LoVo (cell line): ENCODE measurements around the gene MAP4K2.
A peak's percentile ranks its signal among the peaks of the same experiment; 100 is the strongest.

Source experiments
- DNase-seq: peaks from one replicate; pipeline ENCODE4 v3.0.0-alpha.2; 2016; ENCODE audit warnings: low spot score

The MAP4K2 gene

GRCh38 chr11:64810891-64811272 lies 7.9 kb upstream of the MAP4K2 start:
- DNase-seq, result no peak

DNA sequence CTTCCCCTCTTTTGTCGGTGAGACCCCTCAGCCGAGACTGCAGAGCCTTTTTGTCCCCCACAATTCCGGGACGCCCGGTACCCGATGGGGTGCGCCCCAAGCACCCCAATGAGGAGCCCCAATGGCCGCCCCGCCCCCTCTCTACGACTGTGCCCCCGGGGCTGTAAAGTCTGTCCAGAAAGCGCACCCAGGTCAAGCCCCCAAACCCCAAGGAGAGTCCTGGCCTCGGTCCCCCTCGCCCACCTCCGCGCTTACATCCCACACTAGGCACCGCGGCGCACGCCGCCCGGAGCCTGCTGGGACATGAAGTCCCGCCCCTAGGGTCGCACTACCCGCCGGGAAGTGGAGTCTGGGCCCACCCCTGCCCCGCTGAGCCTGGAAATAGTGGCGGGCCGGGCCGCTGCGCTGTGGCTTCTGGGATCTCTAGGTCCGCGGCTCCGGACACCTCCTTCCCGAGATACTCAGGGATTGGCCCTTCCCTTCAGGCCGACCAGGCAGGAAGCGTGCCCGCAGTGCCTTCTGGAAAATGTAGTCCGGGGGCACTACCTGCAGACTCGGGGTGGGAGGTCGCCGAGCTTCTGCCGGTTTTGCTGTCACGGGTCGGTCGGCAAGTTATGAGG lies 7.4 kb upstream of the MAP4K2 start, which contains the start of gene MEN1:
Gene MEN1 (minus strand): TSS at position 281 of the 620 bp plus-strand sequence. CDS start 442 bp downstream, outside the sequence.
- DNase-seq, result peak; percentile 98

DNA sequence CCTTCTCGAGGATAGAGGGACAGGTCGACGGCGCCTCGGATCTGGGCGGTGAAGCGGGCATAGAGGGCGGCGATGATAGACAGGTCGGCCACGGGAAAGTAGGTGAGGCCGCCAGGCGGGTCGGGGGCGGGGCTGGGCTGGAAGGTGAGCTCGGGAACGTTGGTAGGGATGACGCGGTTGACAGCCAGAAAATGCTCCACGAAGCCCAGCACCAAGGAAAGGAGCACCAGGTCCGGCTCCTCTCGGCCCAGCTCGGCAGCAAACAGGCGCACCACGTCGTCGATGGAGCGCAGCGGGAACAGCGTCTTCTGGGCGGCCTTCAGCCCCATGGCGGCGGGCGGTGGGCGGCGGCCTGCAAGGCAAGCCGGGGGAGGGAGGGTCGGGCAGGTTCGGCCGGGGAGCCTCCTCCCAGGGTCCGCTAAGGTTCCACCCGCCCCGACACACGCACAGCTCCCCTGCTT lies 6.8 kb upstream of the MAP4K2 start:
- peak; percentile 31 for DNase-seq

- no peak for DNase-seq
These were observed 2.5 kb upstream of the MAP4K2 start for GRCh38 chr11:64805481-64805880.

GRCh38 chr11:64804346-64805210 lies 1.6 kb upstream of the MAP4K2 start:
- no peak for DNase-seq

DNA sequence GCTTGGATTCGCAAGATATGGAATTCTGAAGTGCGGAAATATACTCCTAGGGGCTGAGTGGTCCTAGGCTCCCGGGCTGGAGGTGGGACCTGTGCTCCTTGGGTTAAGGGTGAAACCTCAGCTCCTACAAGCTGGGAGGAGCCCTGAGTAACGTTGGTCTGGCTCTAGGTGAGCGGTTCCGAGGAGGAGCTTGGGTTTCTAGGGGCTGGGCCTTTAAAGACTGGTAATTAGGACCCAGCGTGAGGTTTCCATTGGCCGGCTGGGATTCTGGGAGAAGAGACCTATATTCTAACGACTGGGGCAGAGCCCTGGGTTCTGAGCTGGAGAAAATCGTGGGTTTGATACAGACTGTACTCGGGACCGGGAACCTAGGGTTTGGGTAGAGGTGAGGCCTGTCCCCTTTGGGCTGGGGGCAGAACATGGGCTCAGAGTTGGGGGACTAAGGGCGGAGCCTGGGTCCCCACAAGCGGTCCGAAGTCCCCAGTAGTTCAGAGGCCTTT lies 882 bp upstream of the MAP4K2 start:
- DNase-seq, result no peak

GRCh38 chr11:64802370-64803157 lies 450 bp downstream of the MAP4K2 start:
- no peak for DNase-seq

DNA sequence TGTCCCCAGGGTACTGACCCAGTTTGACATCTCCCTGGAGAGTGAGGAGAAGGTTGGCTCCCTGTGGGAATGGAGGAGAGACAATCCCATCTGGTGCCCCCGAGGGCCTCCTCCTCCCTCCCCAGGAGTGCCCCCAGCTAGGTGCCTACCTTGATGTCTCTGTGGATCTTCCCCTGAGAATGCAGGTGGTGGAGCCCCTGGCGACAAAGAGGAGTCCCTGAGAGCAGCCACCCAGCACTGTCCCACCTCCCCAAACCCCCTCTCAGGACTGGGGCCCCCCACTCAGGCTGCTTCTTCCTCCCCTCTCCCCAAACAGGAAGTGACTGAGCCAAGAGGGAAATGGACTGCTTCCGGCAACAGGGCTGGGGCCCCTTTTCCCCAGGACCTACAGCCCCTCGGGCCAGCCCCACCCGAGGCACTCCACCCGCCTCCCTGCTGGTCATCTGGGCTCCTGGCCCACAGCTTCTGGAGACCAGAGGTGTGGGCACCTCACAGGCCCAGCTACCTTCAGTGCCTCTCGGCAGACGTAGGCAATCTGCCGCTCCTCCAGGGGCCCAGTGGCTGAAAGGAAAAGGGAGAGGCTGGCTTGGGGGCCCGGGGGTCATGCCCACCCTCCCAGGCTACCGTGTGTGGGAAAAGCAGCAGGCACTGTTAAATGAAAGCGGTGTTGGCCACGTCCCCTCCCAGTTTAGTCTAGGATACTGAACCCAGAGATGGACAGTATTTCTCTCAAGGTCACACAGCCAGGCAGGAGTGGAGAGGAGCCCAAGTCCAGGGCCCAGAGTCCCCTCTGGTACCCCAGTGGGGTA lies 1.2 kb downstream of the MAP4K2 start:
- no peak for DNase-seq

DNA sequence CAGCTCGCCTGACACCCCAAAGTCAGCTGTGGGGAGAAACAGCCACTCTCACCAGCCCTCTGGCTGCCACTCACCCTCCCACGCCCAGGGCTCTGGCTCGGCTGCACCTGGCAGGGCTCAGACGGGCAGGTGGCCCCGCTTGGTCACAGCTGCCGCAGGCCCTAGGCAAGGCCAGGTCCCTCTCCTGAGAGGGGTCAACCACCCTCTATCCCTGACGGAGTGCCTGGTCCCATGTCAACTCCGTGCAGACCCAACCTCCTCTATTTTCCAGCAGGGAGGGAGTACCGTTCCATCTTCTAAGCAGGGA lies 1.9 kb downstream of the MAP4K2 start:
- no peak for DNase-seq

- no peak for DNase-seq
These were observed 2.5 kb downstream of the MAP4K2 start for GRCh38 chr11:64800303-64801157.

DNA sequence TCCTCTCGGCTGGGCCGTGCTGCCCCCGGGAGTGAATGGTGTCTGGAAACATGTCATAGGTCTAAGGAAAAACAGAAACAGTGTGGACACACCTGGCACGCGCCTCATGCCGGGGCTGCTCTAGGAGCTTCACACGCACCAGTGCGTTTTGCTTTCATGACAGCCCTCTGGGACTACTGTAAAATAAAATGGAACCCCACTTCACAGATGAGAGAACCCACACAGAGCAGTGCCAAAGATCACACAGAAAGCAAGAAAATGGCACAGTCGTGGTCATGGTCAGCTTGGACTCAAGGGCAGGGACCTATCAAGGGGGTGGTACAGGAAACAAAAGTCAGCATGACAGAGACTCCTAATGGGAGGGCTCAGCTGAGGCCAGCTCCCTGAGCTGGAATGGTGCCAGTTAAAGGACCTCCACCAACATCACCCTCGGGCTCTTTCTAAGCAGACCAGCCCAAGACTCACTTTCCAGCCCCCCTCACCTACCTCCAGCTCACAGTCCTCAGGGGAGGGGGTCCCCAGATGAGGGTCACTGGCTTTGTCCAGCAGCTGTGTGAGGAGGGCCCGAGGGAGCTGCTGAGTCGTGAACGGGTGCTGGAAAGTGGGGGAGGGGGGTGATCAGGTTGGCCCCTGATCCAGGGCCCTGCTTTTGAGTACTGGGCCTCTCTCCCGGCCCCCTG lies 3.3 kb downstream of the MAP4K2 start:
- DNase-seq, result no peak

DNA sequence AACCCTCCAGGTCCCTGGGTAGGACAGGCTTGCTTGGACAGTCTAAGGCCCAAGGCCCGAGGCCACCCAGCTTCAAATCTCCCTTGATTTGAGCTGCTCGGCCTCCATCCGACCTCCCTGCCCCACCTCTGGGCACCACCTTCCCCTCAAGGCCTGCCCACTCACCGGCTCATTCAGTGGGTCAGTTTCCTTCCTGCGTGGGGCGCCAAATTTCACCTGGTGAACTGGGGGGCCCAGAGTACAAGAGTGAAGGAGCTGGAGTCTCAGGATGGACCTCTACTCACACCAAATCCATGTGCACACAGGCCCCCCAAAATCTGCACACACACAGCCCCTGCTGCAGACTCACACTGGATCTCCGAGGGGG lies 3.8 kb downstream of the MAP4K2 start:
- no peak for DNase-seq

DNA sequence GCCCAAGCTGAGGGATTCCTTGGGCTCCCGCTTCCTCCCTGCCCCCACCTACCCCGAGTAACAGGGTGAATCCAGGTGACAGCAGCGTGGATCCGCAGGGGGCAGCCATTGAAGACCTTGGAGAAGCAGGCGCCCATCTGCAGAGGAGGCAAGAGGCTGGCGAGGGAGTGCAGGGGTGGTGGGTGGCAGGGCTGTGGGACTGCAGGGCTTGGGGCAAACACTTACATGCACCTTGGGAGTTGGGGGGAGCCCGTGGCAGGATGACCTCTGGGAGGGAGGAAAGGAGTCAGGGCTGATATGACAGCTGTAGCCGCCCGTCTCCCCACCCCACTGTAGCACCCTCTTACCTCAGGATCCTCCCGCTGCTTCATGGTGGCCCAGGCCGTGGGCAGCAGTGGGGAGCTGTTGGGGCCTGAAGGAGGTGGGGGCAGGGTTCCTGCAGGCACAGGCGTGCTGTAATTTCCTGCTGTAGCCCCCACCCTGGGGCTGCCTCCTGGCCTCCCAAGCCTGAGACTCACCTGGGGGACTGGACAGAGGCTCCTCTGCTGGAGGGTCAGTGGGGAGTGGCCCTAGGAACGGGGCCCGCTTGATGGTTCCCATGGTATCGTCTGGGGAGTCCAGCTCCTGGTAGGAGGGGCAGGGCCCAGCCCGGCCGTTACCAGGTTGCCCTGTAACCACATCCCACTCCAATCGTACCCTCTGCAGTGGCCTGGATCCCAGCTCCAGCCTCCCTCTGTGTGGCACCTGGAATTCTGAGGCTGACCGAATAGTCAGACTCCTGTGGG lies 6.1 kb downstream of the MAP4K2 start:
- DNase-seq, result no peak

DNA sequence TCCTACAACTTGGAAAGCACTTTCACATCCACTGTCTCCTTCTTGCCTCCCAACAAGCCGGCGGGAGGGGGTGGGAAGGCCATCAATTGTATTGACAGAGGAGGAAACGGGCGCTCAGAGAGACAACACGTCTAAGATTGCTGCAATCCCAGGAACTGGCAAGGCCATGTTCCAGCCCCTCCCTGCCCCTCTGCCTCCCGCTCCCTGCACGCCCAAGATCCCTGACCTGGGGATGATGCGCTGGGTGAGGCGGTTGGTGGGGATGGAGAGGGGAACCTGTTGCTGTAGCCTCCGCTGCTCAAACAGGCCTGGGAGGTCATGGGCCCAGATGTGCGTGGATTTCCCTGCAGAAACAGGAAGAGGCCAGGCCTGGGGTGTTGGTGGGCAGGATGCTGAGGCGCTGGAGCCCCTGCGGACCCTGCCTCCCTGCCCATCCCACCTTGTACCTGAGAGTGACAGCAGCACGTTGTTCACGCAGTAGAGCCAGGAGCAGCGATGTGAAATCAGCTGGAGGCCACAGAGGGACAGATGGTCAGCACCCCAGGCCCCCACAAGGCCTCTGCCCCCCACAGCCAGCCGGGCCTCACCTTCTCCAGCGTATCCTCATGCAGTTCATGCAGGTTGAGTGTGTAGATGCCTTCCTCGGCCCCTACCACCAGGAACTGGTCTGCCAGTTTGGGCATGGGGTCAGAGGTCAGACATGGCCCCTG lies 6.8 kb downstream of the MAP4K2 start:
- DNase-seq, result no peak

GRCh38 chr11:64794526-64794925 lies 8.5 kb downstream of the MAP4K2 start:
- DNase-seq, result no peak

- DNase-seq, result no peak
These were observed 9.5 kb downstream of the MAP4K2 start for GRCh38 chr11:64793271-64794160.

DNA sequence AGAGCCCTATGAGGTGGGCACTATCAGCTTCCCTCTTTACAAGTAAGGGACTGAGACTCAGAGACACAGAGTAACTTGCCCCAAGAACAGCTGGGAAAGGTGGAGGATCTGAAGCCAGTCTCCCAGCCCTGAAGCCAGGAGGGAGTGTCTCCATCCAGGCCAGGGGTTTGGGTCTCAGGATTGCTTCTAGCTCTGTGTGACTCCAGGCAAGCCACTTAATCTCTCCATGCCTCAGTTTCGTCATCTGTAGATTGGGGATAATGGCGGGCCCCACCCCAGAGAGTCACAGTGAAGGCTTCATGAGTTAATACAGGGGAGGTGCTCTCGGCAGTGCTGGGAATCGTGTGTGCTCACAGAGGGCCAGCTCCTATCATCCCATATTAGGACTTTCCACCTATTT lies 10.5 kb downstream of the MAP4K2 start:
- DNase-seq, result no peak

GRCh38 chr11:64791781-64792291 lies 11.2 kb downstream of the MAP4K2 start:
- no peak for DNase-seq
